HCT116 (cell line): ENCODE results near the gene SEMA5A.

ENCODE experiments used
- ATF3 ChIP-seq: IDR thresholded peaks from 2 replicates; pipeline ENCODE4 v1.6.1; 2012
- CEBPB ChIP-seq: IDR thresholded peaks from 2 replicates; pipeline ENCODE4 v1.6.1; 2012; ENCODE audit warnings: low read depth
- EZH2 ChIP-seq: fragments of 200-600 bp; sonication (generic); IDR thresholded peaks from 2 replicates; pipeline ENCODE4 v1.6.1; 2017; ENCODE audit warnings: antibody characterized with exemption, mixed run types
- JUND ChIP-seq: IDR thresholded peaks from 2 replicates; pipeline ENCODE4 v1.6.1; 2012
- POLR2A ChIP-seq: IDR thresholded peaks from 2 replicates; pipeline ENCODE4 v1.7.0; 2011; ENCODE audit warnings: borderline replicate concordance; ENCODE audit not compliant: insufficient read depth, insufficient read length; ENCODE audit errors: extremely low read depth
- POLR2AphosphoS5 ChIP-seq: IDR thresholded peaks from 2 replicates; pipeline ENCODE4 v1.6.1; 2011; ENCODE audit warnings: mild to moderate bottlenecking, low read depth, low read length, moderate library complexity
- RAD21 ChIP-seq: IDR thresholded peaks from 2 replicates; pipeline ENCODE4 v1.6.1; 2012; ENCODE audit warnings: low read depth, mild to moderate bottlenecking
- SIN3A ChIP-seq: IDR thresholded peaks from 2 replicates; pipeline ENCODE4 v1.6.1; 2012; ENCODE audit warnings: low read depth
- SRF ChIP-seq: IDR thresholded peaks from 2 replicates; pipeline ENCODE4 v1.6.1; 2012; ENCODE audit warnings: low read depth
- TCF7L2 ChIP-seq: IDR thresholded peaks from 2 replicates; pipeline ENCODE4 v1.7.0; 2011; ENCODE audit warnings: borderline replicate concordance, inconsistent platforms; ENCODE audit not compliant: insufficient read depth, insufficient read length; ENCODE audit errors: extremely low read depth
- ZFX ChIP-seq: fragments of 450-650 bp; IDR thresholded peaks from 2 replicates; pipeline ENCODE4 v1.6.1; 2017
- TF ChIP-seq, protein P1 (sequence below), 3 experiments: fragments of 200-600 bp in 1 of 3; sonication (generic) in 1 of 3; IDR thresholded peaks in 2 of 3; conservative IDR thresholded peaks in 1 of 3; 2 replicates each; pipeline ENCODE4 v1.5.1; 2012 to 2017; ENCODE audit warnings: low read depth in 2 of 3, low read length in 2 of 3, antibody characterized with exemption in 1 of 3, borderline replicate concordance in 1 of 3, control low read depth in 1 of 3, mild to moderate bottlenecking in 1 of 3, mixed read lengths in 1 of 3, mixed run types in 1 of 3, moderate library complexity in 1 of 3; ENCODE audit not compliant: insufficient read depth in 1 of 3
- TF ChIP-seq, protein P2 (sequence below): IDR thresholded peaks from 2 replicates; pipeline ENCODE4 v1.6.1; 2012; ENCODE audit warnings: low read depth
- TF ChIP-seq, protein P3 (sequence below): IDR thresholded peaks from 2 replicates; pipeline ENCODE4 v1.6.1; 2012

- TF ChIP-seq ZFX: no peak
- TF ChIP-seq, protein P1, sequence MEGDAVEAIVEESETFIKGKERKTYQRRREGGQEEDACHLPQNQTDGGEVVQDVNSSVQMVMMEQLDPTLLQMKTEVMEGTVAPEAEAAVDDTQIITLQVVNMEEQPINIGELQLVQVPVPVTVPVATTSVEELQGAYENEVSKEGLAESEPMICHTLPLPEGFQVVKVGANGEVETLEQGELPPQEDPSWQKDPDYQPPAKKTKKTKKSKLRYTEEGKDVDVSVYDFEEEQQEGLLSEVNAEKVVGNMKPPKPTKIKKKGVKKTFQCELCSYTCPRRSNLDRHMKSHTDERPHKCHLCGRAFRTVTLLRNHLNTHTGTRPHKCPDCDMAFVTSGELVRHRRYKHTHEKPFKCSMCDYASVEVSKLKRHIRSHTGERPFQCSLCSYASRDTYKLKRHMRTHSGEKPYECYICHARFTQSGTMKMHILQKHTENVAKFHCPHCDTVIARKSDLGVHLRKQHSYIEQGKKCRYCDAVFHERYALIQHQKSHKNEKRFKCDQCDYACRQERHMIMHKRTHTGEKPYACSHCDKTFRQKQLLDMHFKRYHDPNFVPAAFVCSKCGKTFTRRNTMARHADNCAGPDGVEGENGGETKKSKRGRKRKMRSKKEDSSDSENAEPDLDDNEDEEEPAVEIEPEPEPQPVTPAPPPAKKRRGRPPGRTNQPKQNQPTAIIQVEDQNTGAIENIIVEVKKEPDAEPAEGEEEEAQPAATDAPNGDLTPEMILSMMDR (IDR thresholded peaks at IDR 0.05 in 2 of 3, conservative IDR thresholded peaks at IDR 0.05 in 1 of 3; ENCODE audit: borderline replicate concordance in 1 of 3, insufficient read depth in 1 of 3, low read depth in 2 of 3, low read length in 2 of 3): no peak
- no peak for TF ChIP-seq JUND
- TF ChIP-seq EZH2: no peak
- TF ChIP-seq ATF3: no peak
- no peak for TF ChIP-seq CEBPB
- no peak for TF ChIP-seq POLR2A
- TF ChIP-seq POLR2AphosphoS5: no peak
- TF ChIP-seq, protein P2, sequence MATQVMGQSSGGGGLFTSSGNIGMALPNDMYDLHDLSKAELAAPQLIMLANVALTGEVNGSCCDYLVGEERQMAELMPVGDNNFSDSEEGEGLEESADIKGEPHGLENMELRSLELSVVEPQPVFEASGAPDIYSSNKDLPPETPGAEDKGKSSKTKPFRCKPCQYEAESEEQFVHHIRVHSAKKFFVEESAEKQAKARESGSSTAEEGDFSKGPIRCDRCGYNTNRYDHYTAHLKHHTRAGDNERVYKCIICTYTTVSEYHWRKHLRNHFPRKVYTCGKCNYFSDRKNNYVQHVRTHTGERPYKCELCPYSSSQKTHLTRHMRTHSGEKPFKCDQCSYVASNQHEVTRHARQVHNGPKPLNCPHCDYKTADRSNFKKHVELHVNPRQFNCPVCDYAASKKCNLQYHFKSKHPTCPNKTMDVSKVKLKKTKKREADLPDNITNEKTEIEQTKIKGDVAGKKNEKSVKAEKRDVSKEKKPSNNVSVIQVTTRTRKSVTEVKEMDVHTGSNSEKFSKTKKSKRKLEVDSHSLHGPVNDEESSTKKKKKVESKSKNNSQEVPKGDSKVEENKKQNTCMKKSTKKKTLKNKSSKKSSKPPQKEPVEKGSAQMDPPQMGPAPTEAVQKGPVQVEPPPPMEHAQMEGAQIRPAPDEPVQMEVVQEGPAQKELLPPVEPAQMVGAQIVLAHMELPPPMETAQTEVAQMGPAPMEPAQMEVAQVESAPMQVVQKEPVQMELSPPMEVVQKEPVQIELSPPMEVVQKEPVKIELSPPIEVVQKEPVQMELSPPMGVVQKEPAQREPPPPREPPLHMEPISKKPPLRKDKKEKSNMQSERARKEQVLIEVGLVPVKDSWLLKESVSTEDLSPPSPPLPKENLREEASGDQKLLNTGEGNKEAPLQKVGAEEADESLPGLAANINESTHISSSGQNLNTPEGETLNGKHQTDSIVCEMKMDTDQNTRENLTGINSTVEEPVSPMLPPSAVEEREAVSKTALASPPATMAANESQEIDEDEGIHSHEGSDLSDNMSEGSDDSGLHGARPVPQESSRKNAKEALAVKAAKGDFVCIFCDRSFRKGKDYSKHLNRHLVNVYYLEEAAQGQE: no peak
- no peak for TF ChIP-seq RAD21
- TF ChIP-seq, protein P3, sequence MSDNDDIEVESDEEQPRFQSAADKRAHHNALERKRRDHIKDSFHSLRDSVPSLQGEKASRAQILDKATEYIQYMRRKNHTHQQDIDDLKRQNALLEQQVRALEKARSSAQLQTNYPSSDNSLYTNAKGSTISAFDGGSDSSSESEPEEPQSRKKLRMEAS: no peak
- no peak for TF ChIP-seq SRF
- TF ChIP-seq SIN3A: no peak
- no peak for TF ChIP-seq TCF7L2
These were observed 335.9 kb downstream of the SEMA5A start for GRCh38 chr5:9209846-9210492.
